SK-N-MC (cell line): Measurements from ENCODE around the gene UTS2B.

Source experiments
- EZH2 ChIP-seq: fragments of 200-600 bp; sonication (generic); IDR thresholded peaks from one replicate; pipeline ENCODE4 v1.6.1; 2017; ENCODE audit warnings: antibody characterized with exemption
- FOXP2 ChIP-seq: optimal IDR thresholded peaks from 2 replicates; pipeline ENCODE3; 2011; ENCODE audit warnings: mild to moderate bottlenecking, moderate library complexity; ENCODE audit not compliant: insufficient read depth; ENCODE audit errors: extremely low read length, control extremely low read depth
- POLR2AphosphoS5 ChIP-seq: IDR thresholded peaks from 2 replicates; pipeline ENCODE4 v1.6.1; 2012; ENCODE audit warnings: mild to moderate bottlenecking, low read depth, low read length, borderline replicate concordance

GRCh38 chr3:191300422-191300821 is 29.9 kb downstream of the UTS2B start:
- no peak for TF ChIP-seq EZH2
- no peak for TF ChIP-seq POLR2AphosphoS5
- no peak for TF ChIP-seq FOXP2
